ENCODE results near the gene CTSV. TPM values are rescaled to one million over a fixed set of nuclear protein-coding genes. Genes with fewer than 3 reads are reported as not detected.

The CTSV gene
- total RNA-seq, 4 donors from 2014 or later = 0.88 to 1.0 TPM; not detected in 2

- no peak for TF ChIP-seq CTCF (IDR thresholded peaks at IDR 0.05; ENCODE audit: low read depth)
These were observed 13.8 kb upstream of the CTSV start for GRCh38 chr9:97052735-97053134.

GRCh38 chr9:97046228-97046627 lies 7.3 kb upstream of the CTSV start:
- TF ChIP-seq CTCF (IDR thresholded peaks at IDR 0.05; ENCODE audit: low read depth) = no peak

GRCh38 chr9:97045300-97045699 lies 6.4 kb upstream of the CTSV start:
- no peak for TF ChIP-seq CTCF (IDR thresholded peaks at IDR 0.05; ENCODE audit: low read depth)

GRCh38 chr9:97041898-97042297 lies 3.0 kb upstream of the CTSV start:
- TF ChIP-seq CTCF (IDR thresholded peaks at IDR 0.05; ENCODE audit: low read depth) = no peak

- no peak for TF ChIP-seq CTCF (IDR thresholded peaks at IDR 0.05; ENCODE audit: low read depth)
These were observed 545 bp upstream of the CTSV start for GRCh38 chr9:97039514-97039860.

Other genes with a start within 250 kb of the CTSV start
- 10 to 100 TPM in 1 of 4 donors, 1 to 10 TPM in 3; 8.6 to 16.6 (median 9.6) TPM for gene ZNF782, start 184.6 kb downstream of the CTSV start, total RNA-seq
- not detected for gene NUTM2G, start 110.3 kb downstream of the CTSV start, total RNA-seq

All from subcutaneous adipose tissue (tissue), 4 donors.